NCI-H748 (cell line): Measurements from ENCODE around the gene CORO2B.

Source experiments
- DNase-seq: peaks from one replicate; lab custom pipeline; 2025; ENCODE audit not compliant: unreplicated experiment; lab: John Stamatoyannopoulos, UW

The CORO2B gene

DNA sequence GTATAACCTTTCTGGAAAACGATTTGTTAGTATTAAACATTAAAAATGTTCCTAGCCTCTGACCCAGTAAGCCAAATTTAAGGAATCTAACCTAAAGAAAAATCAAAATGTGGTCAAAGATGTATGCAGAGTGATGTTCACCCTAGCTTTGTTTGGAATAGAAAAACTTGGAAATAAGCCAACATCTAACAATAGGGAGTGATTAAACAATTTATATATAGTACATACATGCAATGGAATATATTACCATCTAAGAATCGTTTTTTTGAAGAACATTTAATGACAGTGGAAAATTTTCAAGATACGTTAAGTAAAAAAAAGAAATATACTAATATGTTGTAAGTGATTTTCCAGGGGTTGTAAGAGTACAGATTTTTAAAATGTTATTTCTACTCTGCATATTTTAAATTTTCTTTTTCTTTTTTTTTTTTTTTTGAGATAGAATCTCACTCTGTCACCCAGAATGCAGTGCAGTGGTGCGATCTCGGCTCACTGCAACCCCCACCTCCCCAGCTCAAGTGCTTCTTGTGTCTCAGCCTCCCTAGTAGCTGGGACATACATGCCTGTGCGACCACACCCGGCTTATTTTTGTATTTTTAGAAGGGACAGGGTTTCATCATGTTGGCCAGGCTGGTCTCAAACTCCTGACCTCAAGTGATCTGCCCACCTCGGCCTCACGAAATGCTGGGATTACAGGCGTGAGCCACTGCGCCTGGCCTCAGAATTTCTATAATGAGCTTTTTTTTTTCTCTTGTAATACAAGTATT, 187.0 kb downstream of the CORO2B start:
- DNase-seq: peak; percentile 70

GRCh38 chr15:68767833-68768232, 189.0 kb downstream of the CORO2B start:
- peak; percentile 45 for DNase-seq

GRCh38 chr15:68768321-68768720, 189.5 kb downstream of the CORO2B start:
- DNase-seq: no peak

- no peak for DNase-seq
Observed at GRCh38 chr15:68769702-68770101, 190.9 kb downstream of the CORO2B start.

DNA sequence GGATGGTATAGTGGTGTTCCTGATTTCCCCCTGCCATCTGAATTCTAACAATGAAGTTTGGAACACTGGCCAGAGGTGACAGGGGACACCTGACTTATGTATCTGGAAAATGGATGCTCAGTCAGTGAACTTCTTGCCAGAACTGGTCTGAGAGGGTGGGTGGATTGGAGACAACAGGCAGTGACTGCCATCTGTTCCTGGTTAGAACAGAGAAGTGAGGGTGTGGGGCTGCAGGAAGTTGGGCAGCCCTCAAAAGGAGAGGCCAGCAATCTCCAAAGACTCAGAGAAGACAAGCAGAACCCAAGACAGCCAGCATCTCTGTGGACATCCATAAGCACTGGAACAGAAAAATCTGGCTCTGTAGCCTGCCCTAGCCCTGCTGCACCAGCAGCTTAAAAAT, 191.4 kb downstream of the CORO2B start:
- no peak for DNase-seq

DNA sequence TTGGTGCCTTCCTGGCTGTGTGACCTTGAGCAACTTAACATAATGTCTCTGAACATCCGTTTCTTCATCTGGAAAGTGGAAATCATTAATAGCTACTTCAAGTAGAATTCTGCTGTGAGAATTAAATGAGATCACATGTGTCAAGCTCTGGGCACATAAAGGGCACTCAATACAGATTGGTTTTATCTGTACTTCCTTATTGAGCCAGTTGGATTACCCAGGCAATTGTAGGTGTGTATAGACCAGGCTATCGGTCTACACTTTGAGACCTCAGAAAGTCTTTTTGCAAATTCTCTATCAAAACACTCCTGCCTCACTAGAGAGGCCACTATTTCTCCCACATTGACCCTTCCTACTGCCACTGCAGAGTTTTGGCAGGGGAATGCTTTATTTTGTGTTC, 194.2 kb downstream of the CORO2B start:
- no peak for DNase-seq

- no peak for DNase-seq
Observed at GRCh38 chr15:68774120-68774519, 195.3 kb downstream of the CORO2B start.

- no peak for DNase-seq
Observed at GRCh38 chr15:68774521-68775235, 195.9 kb downstream of the CORO2B start.

- no peak for DNase-seq
Observed at GRCh38 chr15:68775236-68775577, 196.4 kb downstream of the CORO2B start.

GRCh38 chr15:68775671-68776476, 197.1 kb downstream of the CORO2B start:
- DNase-seq: no peak

DNA sequence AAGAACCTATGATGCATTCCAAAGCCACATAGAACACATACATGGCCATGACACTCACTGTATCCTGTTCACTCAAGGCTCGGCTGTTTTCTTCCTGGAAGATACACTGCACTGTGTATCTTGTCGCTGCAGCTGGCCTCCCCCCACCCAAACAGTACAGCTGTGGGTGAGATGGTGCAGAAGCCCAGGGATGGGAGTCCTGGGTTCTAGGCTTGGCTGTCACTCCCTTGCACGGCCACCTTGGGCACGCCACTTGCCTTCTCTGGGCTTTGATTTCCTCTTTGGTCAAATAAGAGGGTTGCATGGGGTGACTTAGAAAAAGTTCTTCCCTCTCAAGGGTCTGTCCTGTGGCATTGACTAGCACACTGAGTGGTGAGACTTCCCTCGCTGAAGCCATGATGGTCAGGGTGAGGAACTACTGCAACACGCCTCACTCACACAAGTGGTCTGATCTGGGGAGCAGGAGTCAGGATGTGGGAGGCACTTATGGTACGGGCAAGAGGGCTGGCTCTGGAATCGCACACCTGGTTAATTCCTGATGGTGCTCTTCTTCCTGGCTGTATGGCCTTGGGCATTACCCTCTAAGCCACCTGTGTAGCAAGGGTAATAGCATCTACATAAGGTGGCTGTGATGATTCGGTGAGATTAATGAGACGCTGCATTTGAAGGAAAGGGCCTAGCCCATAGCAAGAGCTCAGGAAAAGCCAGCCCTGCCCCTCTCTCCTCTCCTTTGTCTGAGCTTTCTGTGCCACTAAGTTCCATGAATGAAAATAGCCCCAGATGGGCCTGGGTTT, 197.9 kb downstream of the CORO2B start:
- no peak for DNase-seq
